ENCODE measurements around the gene MSL3B.

The MSL3B gene

DNA sequence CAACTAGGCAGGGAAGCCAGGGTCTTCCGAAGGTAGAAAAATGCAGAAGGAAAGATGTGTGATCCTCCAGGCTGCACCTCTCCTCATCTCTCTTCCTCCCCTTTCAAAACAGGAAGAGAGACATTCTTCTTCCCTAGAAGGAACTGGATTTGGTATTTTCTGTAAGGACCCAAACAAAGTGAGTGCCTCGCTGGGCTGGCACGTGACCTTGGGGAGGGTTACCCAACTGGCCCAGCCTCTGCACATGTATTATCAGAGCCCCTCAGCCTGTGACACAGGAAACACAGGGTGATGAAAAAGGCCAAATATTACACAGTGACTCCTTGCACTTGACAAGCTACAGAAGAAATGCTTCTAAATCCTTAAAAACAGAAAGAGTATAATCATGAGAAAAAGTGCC is 16.1 kb downstream of the MSL3B start:
- DNase-seq = no peak

DNA sequence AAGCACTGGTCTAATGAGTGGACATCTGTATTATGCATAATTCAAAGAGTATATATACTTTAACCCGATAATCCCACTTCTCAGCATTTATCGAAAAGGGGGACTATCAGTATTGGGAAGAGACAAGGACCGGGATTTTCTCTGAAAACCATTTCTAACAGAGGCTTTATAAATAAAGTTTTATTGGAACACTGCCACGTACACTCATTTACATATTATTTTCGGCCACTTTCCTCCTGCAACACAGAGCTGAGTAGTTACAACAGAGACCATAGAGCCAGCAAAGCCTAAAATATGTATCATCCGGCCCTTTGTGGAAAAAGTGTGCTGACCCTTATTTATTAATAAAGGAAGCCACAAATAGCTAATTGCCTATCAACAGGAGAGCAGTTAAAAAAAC is 17.0 kb downstream of the MSL3B start:
- no peak for DNase-seq

DNA sequence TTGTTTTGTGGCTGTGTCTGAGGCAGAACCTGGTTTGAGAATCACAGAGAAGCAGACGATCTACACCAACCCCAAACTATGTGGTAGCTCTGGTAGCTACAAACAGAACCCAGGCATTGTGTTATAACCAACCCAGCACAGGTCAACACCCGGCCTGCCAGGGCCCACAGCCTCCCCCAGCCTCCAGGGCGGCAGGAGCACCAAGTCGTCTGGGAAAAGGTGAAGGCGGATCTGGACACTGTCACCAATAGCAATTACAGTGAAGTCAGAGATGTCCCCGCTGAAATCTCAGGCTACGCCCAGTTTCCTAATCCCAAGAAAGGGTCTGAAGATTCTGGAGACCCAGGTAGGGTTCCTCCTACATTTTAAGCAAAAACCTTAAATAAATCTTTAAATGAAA is 17.4 kb downstream of the MSL3B start:
- no peak for DNase-seq

DNA sequence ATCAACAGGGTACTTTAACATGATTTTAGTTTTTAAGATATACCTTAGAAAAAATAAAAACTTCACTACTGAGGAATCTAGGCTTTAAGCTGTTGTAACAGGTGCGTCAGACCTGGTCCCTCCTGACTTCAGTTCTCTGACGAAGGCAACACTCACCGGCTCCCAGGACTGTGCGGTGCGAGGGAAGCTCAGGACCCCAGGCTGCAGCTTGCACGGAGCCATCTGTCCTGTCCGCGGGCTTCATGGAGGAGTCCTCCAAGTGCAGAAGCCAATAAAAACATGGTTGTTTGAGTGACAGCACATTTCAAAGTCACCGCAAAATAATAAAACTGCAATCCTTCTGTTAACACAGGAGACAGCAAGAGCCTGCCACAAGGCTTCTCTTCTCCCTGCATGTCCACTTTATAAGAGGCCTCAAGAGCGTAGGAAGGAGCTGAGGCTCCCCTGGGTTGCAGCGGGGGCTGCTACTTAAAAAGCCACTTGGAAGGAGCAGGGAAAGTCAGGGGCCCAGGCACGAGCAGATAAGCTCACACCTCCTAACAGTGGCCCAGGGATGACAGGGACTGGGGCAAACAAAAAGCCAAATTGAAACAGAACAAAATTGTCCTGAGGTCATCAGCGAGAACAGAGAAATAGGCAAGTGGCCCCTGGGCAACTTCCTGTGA is 18.4 kb downstream of the MSL3B start:
- no peak for DNase-seq

DNA sequence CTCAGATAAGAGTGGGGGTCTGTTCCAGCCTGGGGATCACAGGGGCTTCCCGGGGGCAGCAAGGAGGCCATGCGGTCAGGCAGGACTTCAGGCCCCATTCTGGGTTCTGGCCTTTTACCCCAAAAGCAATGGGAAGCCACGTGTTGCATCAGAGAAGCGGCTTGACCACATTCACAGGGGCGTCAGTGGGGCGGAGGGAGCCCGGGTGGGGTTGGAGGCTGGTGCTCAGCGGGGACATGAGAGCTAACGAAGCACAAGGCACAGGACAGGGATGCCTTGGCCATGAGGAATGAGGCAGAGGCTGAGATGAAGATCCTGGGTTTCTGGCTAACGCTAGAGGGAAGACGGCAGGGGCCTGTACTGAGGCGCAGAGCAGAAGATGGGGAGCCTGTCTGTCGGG is 19.9 kb downstream of the MSL3B start:
- no peak for DNase-seq

DNA sequence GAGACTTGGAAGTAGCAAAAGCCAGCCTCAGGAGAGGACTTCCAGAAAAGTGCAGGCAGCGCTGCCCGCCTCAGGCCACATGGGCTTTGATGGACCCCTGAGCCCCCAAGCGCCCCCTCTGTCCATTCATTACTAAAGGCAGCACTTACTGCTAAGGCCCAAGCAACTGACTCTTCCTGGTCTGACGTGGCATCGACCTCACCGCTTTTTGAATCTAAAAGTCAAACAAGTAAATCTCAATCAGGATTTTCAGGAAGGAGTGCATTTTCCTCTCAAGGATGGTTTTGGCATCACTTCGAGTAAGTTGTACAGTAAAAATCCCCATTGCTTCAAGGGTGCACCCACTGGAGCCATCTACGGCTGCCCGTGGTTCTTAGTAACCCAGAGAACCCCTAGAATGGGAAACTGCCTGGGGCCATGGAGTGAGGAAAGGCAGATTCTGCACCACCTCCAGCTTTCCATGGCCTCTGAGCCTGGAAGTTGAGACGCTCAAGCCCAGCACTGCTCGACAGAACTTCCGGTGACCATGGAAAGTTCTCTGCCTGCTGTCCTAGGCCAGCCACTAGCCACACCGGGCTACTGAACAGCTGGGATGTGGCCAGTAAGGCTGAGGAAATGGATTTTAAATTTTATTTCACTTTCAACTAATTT is 20.8 kb downstream of the MSL3B start:
- no peak for DNase-seq

DNA sequence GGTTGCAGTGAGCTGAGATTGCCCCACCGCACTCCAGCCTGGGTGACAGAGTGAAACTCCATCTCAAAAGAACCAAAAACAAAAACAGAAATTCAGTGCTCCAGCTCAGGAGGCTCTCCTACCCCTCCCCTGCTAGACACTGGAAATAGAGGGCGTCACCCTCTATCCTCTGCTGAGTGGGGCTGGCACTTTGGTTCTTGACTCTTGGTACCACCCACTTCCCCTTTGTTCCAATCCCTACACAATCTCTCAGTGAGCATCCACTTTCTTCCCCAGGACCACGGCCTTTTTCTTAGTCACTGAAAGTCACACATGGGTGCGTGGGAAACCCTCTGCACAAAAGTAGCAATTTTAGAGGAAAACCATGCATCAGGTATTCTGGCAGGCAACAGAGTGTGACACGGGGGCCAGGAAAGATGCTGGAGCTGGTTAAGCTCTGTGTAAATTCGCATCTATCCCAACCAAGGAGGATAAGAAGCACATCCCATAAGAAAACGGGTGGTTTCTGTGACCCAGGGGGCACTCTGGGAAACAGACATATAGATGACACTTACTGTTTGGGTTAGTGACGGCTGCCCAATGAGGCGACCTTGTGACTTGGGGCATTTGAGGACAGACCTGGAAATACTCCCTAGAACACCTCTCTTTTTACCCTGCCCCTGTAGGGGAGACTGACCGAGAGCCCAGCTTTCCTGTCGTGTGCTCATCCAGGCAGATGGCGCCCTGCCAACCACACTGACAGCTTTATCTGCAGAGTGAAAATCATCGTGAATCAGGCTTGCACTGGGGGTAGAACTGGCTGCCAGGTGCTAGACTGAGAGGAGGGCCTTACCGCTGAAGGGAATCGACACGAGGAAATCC is 21.6 kb downstream of the MSL3B start:
- DNase-seq = no peak

DNA sequence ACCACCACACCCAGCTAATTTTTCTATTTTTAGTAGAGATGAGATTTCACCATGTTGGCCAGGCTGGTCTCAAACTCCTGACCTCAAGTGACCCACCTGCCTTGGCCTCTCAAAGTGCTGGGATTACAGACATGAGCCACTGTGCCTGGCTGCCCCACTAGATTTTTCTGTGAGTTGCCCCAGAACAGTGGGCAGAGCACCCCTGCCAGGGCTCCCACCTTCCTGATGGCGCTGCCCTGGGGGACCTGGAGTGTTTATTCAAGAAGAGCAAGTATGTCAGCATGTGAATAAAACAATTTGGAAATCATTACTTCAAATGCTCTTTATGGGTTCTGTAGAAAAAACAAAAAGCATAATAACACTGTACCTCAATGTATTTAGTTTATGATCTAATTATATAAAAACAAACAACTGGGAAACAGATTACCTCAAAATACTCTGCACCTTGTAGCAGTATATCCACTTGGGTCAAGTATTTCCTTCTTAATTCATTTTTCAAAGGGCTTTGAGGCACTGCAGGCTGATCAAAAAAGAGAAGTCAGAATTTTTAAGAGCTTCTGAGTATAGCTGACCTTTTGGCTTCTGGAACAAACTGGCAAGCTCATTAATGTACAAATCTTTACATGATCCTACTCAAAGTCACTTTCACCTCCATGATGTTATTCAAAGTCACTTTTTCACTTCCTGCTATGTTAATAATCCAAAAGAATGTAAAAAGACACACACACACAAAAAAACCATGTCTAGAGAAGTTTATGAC is 22.7 kb downstream of the MSL3B start:
- no peak for DNase-seq

DNA sequence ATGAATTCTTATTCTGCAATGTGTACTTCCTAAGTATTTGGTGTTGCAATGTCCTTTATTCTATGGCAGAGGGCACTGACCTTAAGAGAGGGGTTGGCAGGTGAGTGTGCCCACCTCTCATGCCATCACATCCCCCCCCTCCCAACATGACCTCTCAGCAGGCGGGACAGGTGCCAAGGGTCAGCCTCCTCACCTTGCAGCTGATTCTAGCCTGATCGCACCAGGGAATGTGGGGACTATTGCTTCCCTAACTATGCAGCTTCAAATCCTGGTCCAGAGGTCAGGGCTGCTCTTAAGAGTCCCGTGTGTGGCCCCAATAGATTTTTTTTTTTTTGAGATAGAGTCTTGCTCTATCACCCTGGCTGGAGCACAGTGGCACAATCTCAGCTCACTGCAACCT is 23.4 kb downstream of the MSL3B start:
- DNase-seq = no peak

DNA sequence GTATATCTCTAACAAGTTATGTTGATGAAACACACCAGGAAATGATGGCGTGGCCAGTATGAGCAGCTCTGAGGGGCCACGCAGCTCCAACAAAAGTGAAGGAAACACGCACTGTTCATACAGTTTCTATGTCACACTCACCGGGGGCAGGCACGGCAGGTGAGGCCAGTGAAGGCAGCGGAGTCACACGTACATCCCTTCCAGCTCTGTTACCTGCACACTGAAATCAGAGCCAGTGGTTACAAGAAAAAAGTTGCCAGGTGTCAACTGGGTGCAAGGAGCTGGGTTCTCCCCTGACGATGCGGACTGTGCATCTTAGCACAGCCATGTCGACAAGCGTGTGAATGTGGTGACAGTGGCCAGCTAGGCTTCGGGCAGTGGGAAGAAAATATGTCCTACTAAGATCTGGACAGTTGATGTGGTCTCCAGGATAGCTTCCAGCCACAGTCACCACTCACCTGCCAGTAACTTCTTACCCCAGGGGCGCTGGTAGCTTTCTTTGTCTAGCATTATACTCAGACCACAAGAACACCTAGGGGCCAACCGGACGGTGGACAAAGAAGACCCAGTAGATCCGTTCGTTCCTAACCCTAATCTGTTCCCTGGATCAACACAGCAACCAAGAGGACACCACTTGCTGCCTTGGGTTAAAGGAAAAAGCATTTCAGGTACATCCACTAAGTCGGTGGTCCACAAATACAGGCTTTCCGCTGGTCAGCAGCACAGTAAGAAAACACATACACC is 23.9 kb downstream of the MSL3B start:
- no peak for DNase-seq

DNA sequence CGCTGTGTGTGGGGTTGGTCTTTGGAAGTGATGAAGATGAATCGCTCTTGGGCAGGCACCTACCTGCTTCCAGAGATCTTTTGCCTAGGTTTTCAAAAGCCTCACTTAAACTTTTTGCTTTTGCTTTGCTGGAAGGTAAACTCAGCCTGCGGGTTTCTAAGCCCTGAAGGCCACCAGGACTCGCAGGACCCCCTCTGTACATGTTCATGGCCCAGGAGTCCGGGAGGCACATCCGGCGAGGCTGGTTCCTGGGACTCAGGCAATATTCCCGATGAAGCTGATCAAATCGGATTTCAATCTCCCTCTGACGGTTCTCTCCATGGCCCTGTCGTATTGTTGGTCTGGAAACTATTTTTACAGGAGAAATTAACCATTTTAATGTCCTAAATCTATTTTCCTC is 27.0 kb downstream of the MSL3B start:
- no peak for DNase-seq

DNA sequence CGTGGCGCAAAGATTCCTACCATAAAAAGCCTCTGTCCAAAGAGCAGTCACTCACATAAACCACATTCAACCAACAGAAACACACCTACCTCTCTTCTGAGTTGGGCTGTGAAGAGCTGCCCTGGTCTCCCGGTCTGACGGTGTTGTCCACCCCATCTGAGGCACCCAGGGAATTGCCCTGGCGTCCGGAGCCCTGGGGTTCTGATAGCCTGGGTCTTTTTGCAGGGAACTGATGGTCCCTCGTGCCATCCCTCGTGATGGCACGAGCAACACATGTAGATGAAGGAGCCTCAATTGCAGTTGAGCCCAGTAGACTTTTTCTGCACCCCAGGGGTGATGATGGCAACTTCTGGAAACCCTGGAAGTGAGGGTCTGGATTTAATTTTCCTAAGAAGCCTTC is 27.7 kb downstream of the MSL3B start:
- DNase-seq = no peak

DNA sequence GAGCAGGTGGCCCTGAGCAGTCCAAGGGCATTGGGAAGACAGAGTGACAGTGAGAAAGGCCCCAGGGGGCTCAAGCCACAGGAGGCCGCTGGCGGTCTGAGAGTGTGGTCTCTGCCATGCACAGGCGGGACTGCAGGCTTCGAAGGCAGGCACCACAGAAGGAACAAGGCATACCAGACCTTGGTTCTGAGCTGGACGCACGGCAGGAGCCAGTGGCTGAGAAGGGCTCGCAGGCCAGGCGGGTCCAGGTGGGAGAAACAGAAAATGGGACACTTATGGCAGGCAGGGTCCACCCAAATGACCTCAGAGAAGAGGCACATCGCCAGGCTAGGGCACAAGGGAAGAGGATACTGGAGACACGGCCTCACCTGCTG is 28.8 kb downstream of the MSL3B start:
- no peak for DNase-seq

DNA sequence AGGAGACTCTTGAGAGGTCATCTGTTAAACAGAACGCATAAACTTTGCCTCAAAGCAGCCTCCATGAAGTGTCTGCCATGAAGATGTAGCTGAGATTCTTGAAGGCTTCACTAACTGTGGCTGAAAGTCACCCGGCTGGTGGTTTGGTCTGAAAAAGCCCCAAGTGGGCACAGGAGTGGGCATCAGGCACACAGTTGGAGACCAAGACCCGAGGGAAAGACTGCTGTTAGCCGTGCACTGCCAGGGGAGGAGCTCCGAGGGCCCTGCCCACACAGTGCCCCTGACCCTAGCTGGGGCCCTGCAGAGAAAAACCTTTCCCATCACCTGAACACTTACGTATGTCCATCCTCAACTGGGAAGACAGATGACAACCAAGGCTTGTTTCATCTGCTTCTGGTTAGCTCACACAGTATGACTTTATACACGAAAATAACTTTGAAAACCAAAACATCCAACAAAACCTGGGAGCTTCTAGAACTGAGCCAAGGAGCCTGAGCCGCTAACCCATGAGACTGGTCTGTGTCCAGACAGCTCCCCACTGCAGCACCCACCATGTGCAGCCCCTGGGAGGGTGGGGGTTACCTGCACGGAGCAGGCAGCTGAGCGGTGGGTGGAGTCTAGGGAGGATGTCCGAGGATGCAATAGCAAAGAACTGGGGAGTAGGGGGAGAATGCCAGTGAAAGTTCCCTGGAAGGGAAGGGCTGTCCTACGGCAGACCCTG is 29.3 kb downstream of the MSL3B start:
- DNase-seq = no peak

DNA sequence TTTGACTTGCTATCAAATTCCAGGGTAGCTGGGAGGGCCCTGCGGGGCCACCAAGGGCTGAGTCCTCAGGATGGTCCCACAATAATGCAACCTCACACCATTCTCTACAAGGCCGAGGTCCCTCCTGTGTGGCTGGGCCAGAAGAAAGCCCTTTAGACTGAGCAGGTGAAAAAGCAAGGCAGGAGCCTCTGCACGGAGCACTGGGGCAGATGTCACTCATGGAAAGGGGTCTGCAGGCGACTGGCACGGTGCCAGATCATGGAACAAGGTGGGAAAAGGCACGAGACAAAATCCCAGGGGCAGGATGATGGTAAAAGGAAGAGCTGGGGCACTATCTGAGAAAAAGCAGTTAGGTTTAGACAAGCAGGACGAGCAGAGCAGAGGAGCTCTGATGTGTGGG is 29.9 kb downstream of the MSL3B start:
- no peak for DNase-seq

DNA sequence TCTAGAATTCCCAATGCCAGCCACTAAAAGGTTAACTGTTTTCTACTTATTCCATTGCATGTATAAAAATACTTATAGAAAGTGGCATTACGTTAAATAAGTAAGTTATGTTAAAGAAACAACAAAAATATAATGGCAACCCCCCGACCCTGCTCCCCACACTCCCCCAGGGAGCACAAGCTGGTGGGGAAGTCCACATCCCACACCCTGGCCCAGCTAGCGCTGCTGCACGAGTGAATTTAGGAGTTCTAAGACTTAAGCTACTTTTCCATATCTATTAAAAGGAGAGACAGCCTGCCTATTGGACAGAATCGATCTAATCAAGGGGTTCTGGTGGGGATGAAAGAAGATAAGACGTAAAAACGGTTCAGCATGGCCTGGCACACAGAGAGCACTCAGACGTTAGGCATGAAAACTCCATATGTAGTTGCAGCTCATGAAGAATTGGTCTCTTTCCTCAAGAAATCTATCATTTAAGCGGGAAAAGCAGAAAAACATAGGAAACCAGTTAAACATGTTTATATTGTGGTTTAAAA is 30.4 kb downstream of the MSL3B start:
- DNase-seq = no peak

DNA sequence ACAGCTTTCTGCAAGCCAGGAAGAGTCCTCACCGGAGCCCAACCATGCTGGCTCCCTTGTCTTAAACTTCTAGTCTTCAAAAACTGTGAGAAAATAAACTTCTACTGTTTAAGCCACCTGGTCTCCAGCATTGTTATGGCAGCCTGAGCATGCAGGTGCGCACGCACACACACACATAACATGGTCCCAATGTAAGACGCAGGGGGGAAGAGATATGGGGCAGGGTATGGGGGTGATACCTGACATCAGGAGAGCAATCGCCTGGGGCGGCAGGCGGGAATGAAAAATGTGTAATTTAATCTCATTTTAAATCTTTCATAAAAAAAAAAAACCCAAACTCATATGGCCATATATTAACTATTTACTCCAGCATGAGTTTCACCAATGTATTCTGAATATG is 31.8 kb downstream of the MSL3B start:
- no peak for DNase-seq

DNA sequence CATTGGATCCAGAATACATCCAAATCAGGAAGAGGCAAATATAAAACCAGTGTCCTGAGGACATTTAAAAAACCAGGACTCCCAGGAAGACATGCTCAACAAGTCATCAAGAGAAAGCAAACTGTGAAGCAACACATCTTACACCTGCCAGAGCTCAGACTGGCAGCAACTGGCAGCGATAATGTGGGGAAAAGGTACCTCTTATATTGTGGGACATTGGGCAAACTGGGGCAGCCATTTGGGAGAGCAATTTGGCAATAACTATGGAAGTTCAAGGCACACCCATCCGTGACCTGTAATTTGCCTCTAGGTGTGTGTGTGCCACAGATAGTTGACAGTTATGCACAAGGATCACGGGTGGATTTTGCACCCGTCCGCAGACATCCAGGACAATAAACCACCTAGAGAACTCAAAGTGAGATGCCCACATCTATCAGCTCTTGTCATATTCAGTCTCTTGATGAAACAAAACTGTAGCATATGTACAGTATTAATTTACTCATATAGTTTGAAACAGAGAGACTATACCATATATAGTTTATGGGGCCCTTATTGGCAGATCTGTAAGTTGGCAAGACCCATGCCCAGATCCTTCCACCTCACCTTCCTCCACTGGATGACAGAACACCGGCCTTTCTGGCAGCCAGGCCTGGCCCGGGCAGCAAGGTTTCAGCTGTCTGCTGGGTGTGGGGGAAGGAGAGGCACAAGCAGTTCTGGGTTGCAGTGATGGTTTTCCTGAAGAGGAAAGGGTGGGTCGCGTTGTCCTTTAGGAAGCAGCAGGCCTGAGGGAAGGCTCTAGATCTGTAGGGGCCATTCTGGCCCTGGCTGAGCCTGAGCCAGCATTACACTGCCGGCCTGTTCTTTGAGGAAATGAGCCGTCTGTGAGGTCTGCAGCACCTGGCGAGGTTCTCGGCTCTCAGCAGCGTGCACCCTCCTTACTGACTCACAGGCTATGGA is 32.7 kb downstream of the MSL3B start:
- DNase-seq = no peak

DNA sequence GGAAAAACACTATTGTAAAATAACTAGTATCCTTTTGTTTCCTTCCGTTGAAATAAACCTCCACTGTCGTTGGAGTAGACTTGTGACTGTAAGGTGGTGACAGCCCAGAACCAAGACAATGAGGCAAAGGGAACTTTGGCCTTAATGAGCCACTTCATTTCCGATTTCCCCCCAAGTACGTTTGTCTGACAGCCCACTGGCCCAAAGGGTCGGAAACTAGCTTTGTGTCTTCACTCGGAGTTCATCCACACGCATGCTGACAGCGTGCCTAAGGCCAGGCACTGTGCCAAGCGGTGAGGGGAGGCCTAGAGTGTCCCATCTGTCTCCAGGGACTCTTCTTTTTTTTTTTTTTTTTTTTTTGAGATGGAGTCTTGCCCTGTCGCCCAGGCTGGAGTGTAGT is 34.8 kb downstream of the MSL3B start:
- DNase-seq = no peak

DNA sequence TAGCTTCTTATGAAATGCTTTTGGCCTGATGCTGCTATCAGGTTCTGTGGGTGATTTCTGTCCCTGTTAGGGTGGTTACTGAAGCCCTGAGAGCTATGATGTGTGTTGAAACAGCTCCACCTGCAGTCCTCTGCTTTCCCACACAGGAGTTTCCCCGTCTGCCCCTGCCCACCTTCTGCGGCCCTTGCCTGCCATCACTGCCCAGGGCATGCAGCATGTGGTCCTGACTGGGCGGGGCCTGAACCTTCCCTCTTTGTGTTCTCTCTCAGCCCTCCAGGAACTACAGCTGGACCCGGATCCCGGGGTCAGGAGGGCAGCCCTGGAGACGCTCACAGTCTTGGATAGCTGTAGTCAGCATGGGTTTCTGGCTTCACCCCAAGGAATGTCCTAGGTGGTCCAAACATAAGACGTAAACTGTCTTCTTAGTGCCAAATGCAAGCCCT is 35.3 kb downstream of the MSL3B start:
- DNase-seq = no peak

All from CD4-positive, alpha-beta T cell treated with Interleukin-6 for 4 hours (primary cell).